GM18858 (cell line): ENCODE data around the gene MRPL34.

Experiments used
- ATAC-seq: cut with Tn5 transposase; IDR thresholded peaks from one replicate; pipeline ENCODE4 v1.9.1; 2021; ENCODE audit not compliant: unreplicated experiment

The MRPL34 gene

DNA sequence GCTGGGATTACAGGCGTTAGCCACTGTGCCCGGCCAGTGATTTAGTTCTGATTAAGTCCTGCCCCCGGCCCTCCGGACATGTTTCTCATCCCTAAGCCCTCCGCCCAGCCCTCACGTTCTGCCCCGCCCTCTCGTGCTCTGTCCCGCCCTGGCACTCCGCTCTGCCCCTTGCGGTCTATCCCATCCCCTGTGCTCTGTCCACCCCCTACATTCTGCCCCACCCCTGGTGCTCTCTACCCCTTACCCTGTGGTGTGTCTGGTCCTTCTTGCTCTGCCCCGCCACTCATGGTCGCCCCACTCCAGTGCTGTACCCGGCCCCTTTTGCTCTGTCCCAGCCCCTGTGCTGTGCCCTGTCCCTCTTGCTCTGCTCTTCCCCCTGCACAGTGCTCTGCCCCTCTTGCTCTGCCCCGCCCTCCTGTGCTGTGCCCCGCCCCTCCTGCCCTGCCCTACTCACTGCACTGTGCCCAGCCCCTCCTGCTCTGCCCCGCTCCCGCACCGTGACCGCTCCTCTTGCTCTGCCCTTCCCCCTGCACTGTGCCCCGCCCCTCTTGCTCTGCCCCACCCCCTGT lies 34.7 kb downstream of the MRPL34 start:
- ATAC-seq, result no peak

DNA sequence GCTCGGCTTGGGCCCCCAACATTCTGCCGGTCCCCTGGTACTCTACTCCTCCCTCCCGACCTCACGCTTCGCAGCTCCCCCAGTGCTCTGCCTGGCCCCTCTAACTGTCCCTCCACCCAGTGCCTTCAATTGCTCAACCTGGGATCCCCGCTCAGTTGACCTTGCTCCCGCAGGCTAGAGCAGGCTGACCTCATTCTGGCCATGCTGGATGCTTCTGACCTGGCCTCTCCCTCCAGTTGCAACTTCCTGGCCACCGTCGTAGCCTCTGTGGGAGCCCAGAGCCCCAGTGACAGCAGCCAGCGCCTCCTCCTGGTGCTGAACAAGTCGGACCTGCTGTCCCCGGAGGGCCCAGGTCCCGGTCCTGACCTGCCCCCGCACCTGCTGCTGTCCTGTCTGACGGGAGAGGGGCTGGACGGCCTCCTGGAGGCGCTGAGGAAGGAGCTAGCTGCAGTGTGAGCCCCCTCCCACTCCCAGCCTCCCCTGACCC lies 35.2 kb downstream of the MRPL34 start:
- ATAC-seq, result no peak

GRCh38 chr19:17341386-17341785 lies 35.7 kb downstream of the MRPL34 start:
- no peak for ATAC-seq

- no peak for ATAC-seq
Observed at GRCh38 chr19:17341845-17342244, 36.2 kb downstream of the MRPL34 start.

- ATAC-seq, result no peak
Observed at GRCh38 chr19:17346109-17346671, 40.5 kb downstream of the MRPL34 start.

DNA sequence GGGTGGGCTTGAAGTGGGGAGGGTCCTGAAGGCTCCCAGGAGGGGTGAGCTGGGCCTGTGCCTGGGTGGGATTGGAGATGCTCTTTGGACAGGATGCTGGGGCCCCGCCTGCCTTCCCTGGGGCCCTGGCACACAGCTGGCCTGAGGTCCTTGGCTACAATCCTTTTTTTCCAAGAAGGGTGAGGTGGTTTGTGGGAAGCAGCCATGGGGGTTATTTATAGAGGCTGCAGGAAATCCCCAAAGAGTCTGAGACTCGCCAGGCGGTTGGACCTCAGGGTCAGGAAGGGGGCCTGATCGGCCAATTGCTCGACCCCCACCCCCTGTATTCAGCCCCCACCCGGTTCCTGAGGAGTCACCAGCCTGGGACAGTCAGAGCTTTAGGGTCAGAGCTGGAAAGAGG lies 41.7 kb downstream of the MRPL34 start:
- no peak for ATAC-seq

- ATAC-seq, result no peak
Observed at GRCh38 chr19:17347877-17348276, 42.2 kb downstream of the MRPL34 start.

- ATAC-seq, result no peak
Observed at GRCh38 chr19:17348700-17349099, 43.0 kb downstream of the MRPL34 start.

DNA sequence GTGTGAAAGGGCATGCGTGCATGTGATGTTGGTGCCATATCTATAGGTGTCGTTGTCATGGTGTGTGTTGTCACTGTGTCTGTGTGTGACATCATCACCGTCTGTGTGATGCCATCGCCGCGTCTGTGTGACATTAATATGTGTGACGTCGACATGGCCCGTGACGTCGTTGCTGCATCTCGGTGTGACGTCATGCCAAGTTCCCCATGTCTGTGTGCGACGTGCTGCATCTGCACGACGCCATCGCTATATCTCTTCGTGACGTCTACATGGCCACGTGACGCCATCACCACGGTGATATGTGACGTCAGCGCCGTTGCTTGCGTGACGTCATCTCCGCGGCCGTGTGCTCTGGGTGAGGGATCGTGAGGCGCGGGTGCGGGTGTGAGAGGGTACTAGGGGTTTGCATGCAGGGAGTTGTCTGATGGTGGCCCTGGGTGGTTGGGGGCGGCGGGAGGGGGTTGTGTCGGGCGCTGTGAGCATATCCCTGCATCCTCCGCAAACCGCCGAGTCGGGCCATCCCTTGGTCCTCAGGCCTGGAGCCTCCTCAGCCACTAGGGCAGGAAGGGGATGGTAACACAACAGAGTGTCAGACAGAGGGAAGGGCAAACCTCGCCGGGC lies 46.3 kb downstream of the MRPL34 start:
- ATAC-seq, result no peak

GRCh38 chr19:17352608-17353280 lies 47.1 kb downstream of the MRPL34 start:
- ATAC-seq, result no peak

DNA sequence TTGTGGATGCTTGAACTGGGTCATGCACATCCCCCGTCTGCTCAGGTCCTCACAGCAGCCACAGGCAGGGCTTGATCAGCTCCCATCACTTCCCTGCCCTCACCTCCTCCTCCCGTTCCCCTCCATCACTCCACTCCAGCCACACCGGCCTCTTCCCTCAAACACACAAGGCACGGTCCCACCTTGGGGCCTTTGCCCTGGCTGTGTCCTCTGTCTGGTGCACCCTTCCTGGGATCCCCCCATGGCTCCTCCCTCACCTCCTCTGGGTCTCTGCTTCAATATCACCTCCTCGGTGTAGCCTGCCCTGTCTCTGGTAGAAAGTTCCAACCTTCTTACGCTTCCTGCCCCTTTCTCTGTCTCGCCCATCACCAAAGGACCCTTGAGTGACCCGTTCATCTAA lies 47.7 kb downstream of the MRPL34 start:
- no peak for ATAC-seq
